ENCODE data around the gene SIX3. TPM values are rescaled to one million over a fixed set of nuclear protein-coding genes. Genes with fewer than 3 reads are reported as not detected.

The SIX3 gene
- total and polyA plus RNA-seq, 2 of the 4 experiments (the other 2 are of a cell fraction) = not detected

DNA sequence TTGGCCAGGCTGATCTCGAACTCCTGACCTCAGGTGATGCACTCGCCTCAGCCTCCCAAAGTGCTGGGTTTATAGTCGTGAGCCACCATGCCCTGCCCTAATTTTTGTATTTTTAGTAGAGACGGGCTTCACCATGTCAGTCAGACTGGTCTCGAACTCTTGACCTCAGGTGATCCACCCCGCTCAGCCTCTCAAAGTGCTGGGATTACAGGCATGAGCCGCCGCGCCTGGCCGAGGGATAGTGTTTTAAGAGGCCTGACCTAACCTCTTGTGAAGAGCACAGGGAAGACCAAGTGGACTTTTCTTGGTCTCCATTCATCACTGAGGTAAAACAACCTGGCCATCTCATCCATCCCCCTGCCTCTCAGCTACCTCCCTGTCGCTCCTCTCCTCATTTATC lies 38.1 kb downstream of the SIX3 start:
- H2BK20ac ChIP-seq (ENCODE audit: low read depth, low read length) = no peak overlapping the region
- WGBS, 2 experiments (ENCODE audit: extremely low coverage in 2 of 2, insufficient read length in 1 of 2) = 26% methylated on average over 3 of the region's 11 CpGs; no CpG with 5 or more reads in 1 of the 2 experiments
- H2BK15ac ChIP-seq (ENCODE audit: low read depth, low read length) = no peak overlapping the region
- no peak overlapping the region for H4K8ac ChIP-seq (ENCODE audit: low read depth in 2 of 2, low read length in 2 of 2)
- H3K14ac ChIP-seq (replicated peaks; ENCODE audit: low read depth, low read length) = no peak overlapping the region
- H4K20me1 ChIP-seq (ENCODE audit: insufficient read depth, low read length) = no peaks in the 10 kb centered on the region
- H2BK120ac ChIP-seq (ENCODE audit: low read depth, low read length) = no peak overlapping the region
- ChIA-PET POLR2A (ENCODE audit: unreplicated experiment) (no interaction called here), CTCF (no interaction called here)
- no peak overlapping the region for H3K27ac ChIP-seq (ENCODE audit: insufficient read depth, low read length)
- TF ChIP-seq, protein P1, sequence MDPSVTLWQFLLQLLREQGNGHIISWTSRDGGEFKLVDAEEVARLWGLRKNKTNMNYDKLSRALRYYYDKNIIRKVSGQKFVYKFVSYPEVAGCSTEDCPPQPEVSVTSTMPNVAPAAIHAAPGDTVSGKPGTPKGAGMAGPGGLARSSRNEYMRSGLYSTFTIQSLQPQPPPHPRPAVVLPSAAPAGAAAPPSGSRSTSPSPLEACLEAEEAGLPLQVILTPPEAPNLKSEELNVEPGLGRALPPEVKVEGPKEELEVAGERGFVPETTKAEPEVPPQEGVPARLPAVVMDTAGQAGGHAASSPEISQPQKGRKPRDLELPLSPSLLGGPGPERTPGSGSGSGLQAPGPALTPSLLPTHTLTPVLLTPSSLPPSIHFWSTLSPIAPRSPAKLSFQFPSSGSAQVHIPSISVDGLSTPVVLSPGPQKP (IDR thresholded peaks at IDR 0.05; ENCODE audit: borderline replicate concordance, low read depth, low read length) = no peak
- no peaks in the 10 kb centered on the region for H3K9me1 ChIP-seq (ENCODE audit: insufficient read depth, low read length)
- no peak overlapping the region for H3K9ac ChIP-seq (ENCODE audit: low read depth, low read length)
- no peak overlapping the region for H2AK9ac ChIP-seq (replicated peaks; ENCODE audit: low read depth, low read length, poor library complexity)
- no peak overlapping the region for H3K23ac ChIP-seq (ENCODE audit: low read depth, low read length)
- H3K36me3 ChIP-seq (ENCODE audit: control insufficient read depth, insufficient read depth, low read length) = no peaks in the 10 kb centered on the region
- no peak overlapping the region for H2AFZ ChIP-seq (replicated peaks; ENCODE audit: low read length, poor library complexity)
- ATAC-seq (ENCODE audit: low read depth) = no peak
- no peak overlapping the region for H3K4me3 ChIP-seq (ENCODE audit: insufficient read depth, low read depth, low read length)
- intact Hi-C loops (cut with micrococcal nuclease) (no loop called here), dilution Hi-C loops (cut with HindIII; ENCODE audit: low sequenced_read_pairs, unreplicated experiment) (no loop called here), in situ Hi-C loops (cut with MboI; ENCODE audit: low sequenced_read_pairs) (loop anchor here (5.0 kb wide), 1 partner anchor 598 kb away; no protein-coding TSS in a partner anchor)
- H3K79me1 ChIP-seq (ENCODE audit: low read depth in 1 of 2, low read length in 2 of 2) = no peaks in the 10 kb centered on the region
- no peak overlapping the region for H4K5ac ChIP-seq (ENCODE audit: low read depth, low read length)
- H3K18ac ChIP-seq (ENCODE audit: low read depth, low read length) = no peak overlapping the region
- H3K56ac ChIP-seq (ENCODE audit: extremely low read depth, insufficient read depth, low read length) = no peak overlapping the region
- DNase-seq = no peak
- no peak overlapping the region for H2BK5ac ChIP-seq (ENCODE audit: low read depth, low read length, poor library complexity, severe bottlenecking)
- H3K4ac ChIP-seq (ENCODE audit: low read depth, low read length) = no peak overlapping the region
- H3K27me3 ChIP-seq (ENCODE audit: control insufficient read depth, insufficient read depth, low read length) = peaks cover 39% of the 10 kb centered on the region
- H3K4me2 ChIP-seq (ENCODE audit: low read depth, low read length) = no peak overlapping the region
- BruUV-seq (replicated peaks) = no TSS peak
- H4K91ac ChIP-seq (ENCODE audit: insufficient read depth, low read depth, low read length) = no peak overlapping the region
- no peaks in the 10 kb centered on the region for H3K9me3 ChIP-seq (ENCODE audit: control insufficient read depth, insufficient read depth, low read length)
- H3K4me1 ChIP-seq (ENCODE audit: control insufficient read depth, insufficient read depth, low read length) = no peaks in the 10 kb centered on the region
- no peak overlapping the region for H2AK5ac ChIP-seq (ENCODE audit: low read depth, low read length)
